ENCODE measurements around the gene KREMEN1.

- TF ChIP-seq JUND (IDR thresholded peaks at IDR 0.05): no peak
- TF ChIP-seq, protein P1, sequence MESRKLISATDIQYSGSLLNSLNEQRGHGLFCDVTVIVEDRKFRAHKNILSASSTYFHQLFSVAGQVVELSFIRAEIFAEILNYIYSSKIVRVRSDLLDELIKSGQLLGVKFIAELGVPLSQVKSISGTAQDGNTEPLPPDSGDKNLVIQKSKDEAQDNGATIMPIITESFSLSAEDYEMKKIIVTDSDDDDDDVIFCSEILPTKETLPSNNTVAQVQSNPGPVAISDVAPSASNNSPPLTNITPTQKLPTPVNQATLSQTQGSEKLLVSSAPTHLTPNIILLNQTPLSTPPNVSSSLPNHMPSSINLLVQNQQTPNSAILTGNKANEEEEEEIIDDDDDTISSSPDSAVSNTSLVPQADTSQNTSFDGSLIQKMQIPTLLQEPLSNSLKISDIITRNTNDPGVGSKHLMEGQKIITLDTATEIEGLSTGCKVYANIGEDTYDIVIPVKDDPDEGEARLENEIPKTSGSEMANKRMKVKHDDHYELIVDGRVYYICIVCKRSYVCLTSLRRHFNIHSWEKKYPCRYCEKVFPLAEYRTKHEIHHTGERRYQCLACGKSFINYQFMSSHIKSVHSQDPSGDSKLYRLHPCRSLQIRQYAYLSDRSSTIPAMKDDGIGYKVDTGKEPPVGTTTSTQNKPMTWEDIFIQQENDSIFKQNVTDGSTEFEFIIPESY (IDR thresholded peaks at IDR 0.05): no peak
These were observed 52.1 kb downstream of the KREMEN1 start for GRCh38 chr22:29124777-29125442.

All from liver (tissue), 2 donors.